GM12878 (cell line): ENCODE data around the gene ANKRD11. TPM values are rescaled to one million over a fixed set of nuclear protein-coding genes. Genes with fewer than 3 reads are reported as not detected.

ENCODE experiments used
- ATAC-seq: fragments of 200-7000 bp; cut with Tn5 transposase; 3 replicates; pipeline ENCODE4 v1.9.1; 2020; ENCODE audit warnings: mild to moderate bottlenecking, moderate library complexity
- BruUV-seq: library from RNA; stranded (reverse); fragments of 400-500 nt; replicated peaks from 2 replicates; lab custom pipeline; 2021; lab: Mats Ljungman, UMichigan
- CTCF ChIA-PET: fragments of 300-600 bp; sonication (Branson Sonifier 250); formaldehyde crosslinking; extraction: SDS; loops from one replicate; lab custom pipeline; 2021; ENCODE audit warnings: inconsistent platforms; lab: Yijun Ruan, JAX
- POLR2A ChIA-PET: fragments of 350-600 bp; formaldehyde crosslinking; extraction: SDS; loops from one replicate; lab custom pipeline; 2021; ENCODE audit warnings: inconsistent platforms; lab: Charles Lee
- RAD21 ChIA-PET: fragments of 300-600 bp; sonication (Branson Sonifier 250); formaldehyde crosslinking; loops from one replicate; lab custom pipeline; 2023; ENCODE audit warnings: antibody characterized with exemption; ENCODE audit not compliant: unreplicated experiment; lab: Charles Lee
- SMC1A ChIA-PET: fragments of 300-600 bp; sonication (Branson Sonifier 250); formaldehyde crosslinking; loops from one replicate; lab custom pipeline; 2023; ENCODE audit not compliant: unreplicated experiment, uncharacterized antibody; lab: Charles Lee
- DNase-seq: peaks from one replicate; pipeline ENCODE4 v3.0.0-alpha.2; 2011; ENCODE audit warnings: low read depth, low spot score
- FAIRE-seq: peaks from 3 replicates; lab custom pipeline; 2011; peaks lifted over from hg19 to GRCh38; lab: Jason Lieb, UNC
- H2AFZ ChIP-seq: 2 replicates; pipeline ENCODE4 v1.6.0; 2011; ENCODE audit warnings: low read depth, low read length, control low read depth; ENCODE audit not compliant: control insufficient read depth
- H3K27ac ChIP-seq: 2 replicates; pipeline ENCODE4 v1.5.1; 2011; ENCODE audit warnings: control low read depth; ENCODE audit not compliant: control insufficient read depth, insufficient read depth
- H3K27me3 ChIP-seq, 2 experiments: replicated peaks in 1 of 2; 2 replicates each; pipeline versions ENCODE4 v1.6.0 to v1.6.1; 2011; ENCODE audit warnings: low read length in 1 of 2; ENCODE audit not compliant: control insufficient read depth in 2 of 2, insufficient read depth in 2 of 2
- H3K36me3 ChIP-seq, 2 experiments: 2 replicates each; pipeline ENCODE4 v1.5.1; 2011; ENCODE audit warnings: low read length in 1 of 2; ENCODE audit not compliant: control insufficient read depth in 2 of 2, insufficient read depth in 2 of 2
- H3K4me1 ChIP-seq: 2 replicates; pipeline ENCODE4 v1.6.1; 2011; ENCODE audit warnings: mild to moderate bottlenecking, low read length, moderate library complexity, mixed read lengths; ENCODE audit not compliant: control insufficient read depth, insufficient read depth
- H3K4me2 ChIP-seq: 2 replicates; pipeline ENCODE4 v1.6.0; 2011; ENCODE audit warnings: control low read depth; ENCODE audit not compliant: control insufficient read depth, insufficient read depth
- H3K4me3 ChIP-seq: fragments of 200-600 bp; sonication (generic); 2 replicates; pipeline ENCODE4 v1.5.1; 2016
- H3K79me2 ChIP-seq: 2 replicates; pipeline ENCODE4 v1.6.0; 2011; ENCODE audit warnings: low read length; ENCODE audit not compliant: control insufficient read depth, insufficient read depth
- H3K9ac ChIP-seq: 2 replicates; pipeline ENCODE4 v1.8.0; 2011; ENCODE audit warnings: low read length, control low read depth, mixed read lengths; ENCODE audit not compliant: control insufficient read depth, insufficient read depth
- H3K9me3 ChIP-seq: replicated peaks from 3 replicates; pipeline ENCODE4 v1.5.1; 2011; ENCODE audit warnings: mild to moderate bottlenecking, low read length; ENCODE audit not compliant: control insufficient read depth, insufficient read depth
- H4K20me1 ChIP-seq: 2 replicates; pipeline ENCODE4 v1.6.0; 2011; ENCODE audit not compliant: control insufficient read depth, insufficient read depth
- BHLHE40 ChIP-seq, 2 experiments: fragments of 450-650 bp in 1 of 2; IDR thresholded peaks; 2 replicates each; pipeline ENCODE4 v1.6.1; 2011 to 2017; ENCODE audit warnings: low read depth in 2 of 2, borderline replicate concordance in 1 of 2, improper control_type of control experiment in 1 of 2, low read length in 1 of 2, mild to moderate bottlenecking in 1 of 2
- RUNX3 ChIP-seq: IDR thresholded peaks from 2 replicates; pipeline ENCODE4 v1.6.1; 2012; ENCODE audit warnings: low read length, inconsistent platforms
- SRF ChIP-seq, 2 experiments: IDR thresholded peaks; 2 replicates each; pipeline ENCODE4 v1.6.1; 2011; ENCODE audit warnings: low read depth in 2 of 2, low read length in 2 of 2, mild to moderate bottlenecking in 1 of 2, moderate library complexity in 1 of 2
- ZNF622 ChIP-seq: fragments of 450-650 bp; IDR thresholded peaks from 2 replicates; pipeline ENCODE4 v1.6.1; 2017; ENCODE audit warnings: mild to moderate bottlenecking, inconsistent platforms
- WGBS: methylation state at CpG from one replicate; pipeline ENCODE4 v1.1.6; 2016; ENCODE audit warnings: low lambda C conversion rate; ENCODE audit not compliant: insufficient replicate concordance, insufficient coverage; ENCODE audit errors: missing lambda C conversion rate; 5-methylcytosine and 5-hydroxymethylcytosine counted together
- in situ Hi-C: fragments of 300-500 bp; cut with MboI; formaldehyde crosslinking; loops from 9 replicates; pipeline ENCODE4 v1.14.3; 2018; ENCODE audit warnings: mixed read lengths
- intact Hi-C: fragments of 100-400 bp; cut with micrococcal nuclease; formaldehyde crosslinking; loops from one replicate; pipeline ENCODE4 v1.14.2; 2022; ENCODE audit not compliant: unreplicated experiment
- polyA plus RNA-seq, 11 experiments: library from polyadenylated mRNA; depleted of rRNA in 4 of 11; unstranded in 6 of 11; stranded (reverse) in 5 of 11; fragments of >200 nt; fragmentation: Nextera tagmentation in 4 of 11; fragmentation: Illumina TruSeq in 1 of 11; extraction: Ambion mirVana in 4 of 11; extraction: Trizol in 1 of 11; gene quantifications; 1 replicate in 1 of 11; 2 replicates in 10 of 11; pipeline versions ENCODE4 v1.2.1 to v1.2.3, GENCODE V29; 2011 to 2016; ENCODE audit warnings: inconsistent platforms in 2 of 11, missing spikeins in 2 of 11, low read depth in 1 of 11
- total RNA-seq, 4 experiments: library from RNA; depleted of rRNA in 3 of 4; stranded (reverse); fragments of >200 nt in 3 of 4; fragmentation: Illumina TruSeq in 1 of 4; extraction: Trizol in 1 of 4; gene quantifications; 2 replicates each; pipeline versions ENCODE4 v1.2.1 to v1.2.3, GENCODE V29; 2013 to 2021
- TF ChIP-seq, protein P1 (sequence below): fragments of 450-650 bp; IDR thresholded peaks from 2 replicates; pipeline ENCODE4 v1.6.1; 2018; ENCODE audit warnings: borderline replicate concordance, mild to moderate bottlenecking; ENCODE audit not compliant: partially characterized antibody
- TF ChIP-seq, protein P2 (sequence below): fragments of 450-650 bp; IDR thresholded peaks from 2 replicates; pipeline ENCODE4 v1.6.1; 2017; ENCODE audit warnings: low read depth, mild to moderate bottlenecking, moderate library complexity
- TF ChIP-seq, protein P3 (sequence below): IDR thresholded peaks from 2 replicates; pipeline ENCODE4 v1.6.1; 2012; ENCODE audit warnings: low read depth, low read length, improper control_type of control experiment
- TF ChIP-seq, protein P4 (sequence below): fragments of 450-650 bp; IDR thresholded peaks from 2 replicates; pipeline ENCODE4 v1.6.1; 2018; ENCODE audit warnings: mild to moderate bottlenecking, low read depth, moderate library complexity; ENCODE audit not compliant: partially characterized antibody

The ANKRD11 gene
- total and polyA plus RNA-seq, 10 of the 15 experiments (the other 5 are each of a cell fraction or from before 2014, with no cell fraction given): 5.1 to 103 (median 27.4) TPM

- RAD21 ChIA-PET: no interaction called here
- no peak for ATAC-seq
- TF ChIP-seq ZNF622: no peak
- TF ChIP-seq, protein P1, sequence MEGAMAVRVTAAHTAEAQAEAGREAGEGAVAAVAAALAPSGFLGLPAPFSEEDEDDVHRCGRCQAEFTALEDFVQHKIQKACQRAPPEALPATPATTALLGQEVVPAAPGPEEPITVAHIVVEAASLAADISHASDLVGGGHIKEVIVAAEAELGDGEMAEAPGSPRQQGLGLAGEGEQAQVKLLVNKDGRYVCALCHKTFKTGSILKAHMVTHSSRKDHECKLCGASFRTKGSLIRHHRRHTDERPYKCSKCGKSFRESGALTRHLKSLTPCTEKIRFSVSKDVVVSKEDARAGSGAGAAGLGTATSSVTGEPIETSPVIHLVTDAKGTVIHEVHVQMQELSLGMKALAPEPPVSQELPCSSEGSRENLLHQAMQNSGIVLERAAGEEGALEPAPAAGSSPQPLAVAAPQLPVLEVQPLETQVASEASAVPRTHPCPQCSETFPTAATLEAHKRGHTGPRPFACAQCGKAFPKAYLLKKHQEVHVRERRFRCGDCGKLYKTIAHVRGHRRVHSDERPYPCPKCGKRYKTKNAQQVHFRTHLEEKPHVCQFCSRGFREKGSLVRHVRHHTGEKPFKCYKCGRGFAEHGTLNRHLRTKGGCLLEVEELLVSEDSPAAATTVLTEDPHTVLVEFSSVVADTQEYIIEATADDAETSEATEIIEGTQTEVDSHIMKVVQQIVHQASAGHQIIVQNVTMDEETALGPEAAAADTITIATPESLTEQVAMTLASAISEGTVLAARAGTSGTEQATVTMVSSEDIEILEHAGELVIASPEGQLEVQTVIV: no peak
- TF ChIP-seq, protein P2, sequence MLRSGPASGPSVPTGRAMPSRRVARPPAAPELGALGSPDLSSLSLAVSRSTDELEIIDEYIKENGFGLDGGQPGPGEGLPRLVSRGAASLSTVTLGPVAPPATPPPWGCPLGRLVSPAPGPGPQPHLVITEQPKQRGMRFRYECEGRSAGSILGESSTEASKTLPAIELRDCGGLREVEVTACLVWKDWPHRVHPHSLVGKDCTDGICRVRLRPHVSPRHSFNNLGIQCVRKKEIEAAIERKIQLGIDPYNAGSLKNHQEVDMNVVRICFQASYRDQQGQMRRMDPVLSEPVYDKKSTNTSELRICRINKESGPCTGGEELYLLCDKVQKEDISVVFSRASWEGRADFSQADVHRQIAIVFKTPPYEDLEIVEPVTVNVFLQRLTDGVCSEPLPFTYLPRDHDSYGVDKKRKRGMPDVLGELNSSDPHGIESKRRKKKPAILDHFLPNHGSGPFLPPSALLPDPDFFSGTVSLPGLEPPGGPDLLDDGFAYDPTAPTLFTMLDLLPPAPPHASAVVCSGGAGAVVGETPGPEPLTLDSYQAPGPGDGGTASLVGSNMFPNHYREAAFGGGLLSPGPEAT: no peak
- TF ChIP-seq, protein P3, sequence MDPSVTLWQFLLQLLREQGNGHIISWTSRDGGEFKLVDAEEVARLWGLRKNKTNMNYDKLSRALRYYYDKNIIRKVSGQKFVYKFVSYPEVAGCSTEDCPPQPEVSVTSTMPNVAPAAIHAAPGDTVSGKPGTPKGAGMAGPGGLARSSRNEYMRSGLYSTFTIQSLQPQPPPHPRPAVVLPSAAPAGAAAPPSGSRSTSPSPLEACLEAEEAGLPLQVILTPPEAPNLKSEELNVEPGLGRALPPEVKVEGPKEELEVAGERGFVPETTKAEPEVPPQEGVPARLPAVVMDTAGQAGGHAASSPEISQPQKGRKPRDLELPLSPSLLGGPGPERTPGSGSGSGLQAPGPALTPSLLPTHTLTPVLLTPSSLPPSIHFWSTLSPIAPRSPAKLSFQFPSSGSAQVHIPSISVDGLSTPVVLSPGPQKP: no peak
- TF ChIP-seq, protein P4, sequence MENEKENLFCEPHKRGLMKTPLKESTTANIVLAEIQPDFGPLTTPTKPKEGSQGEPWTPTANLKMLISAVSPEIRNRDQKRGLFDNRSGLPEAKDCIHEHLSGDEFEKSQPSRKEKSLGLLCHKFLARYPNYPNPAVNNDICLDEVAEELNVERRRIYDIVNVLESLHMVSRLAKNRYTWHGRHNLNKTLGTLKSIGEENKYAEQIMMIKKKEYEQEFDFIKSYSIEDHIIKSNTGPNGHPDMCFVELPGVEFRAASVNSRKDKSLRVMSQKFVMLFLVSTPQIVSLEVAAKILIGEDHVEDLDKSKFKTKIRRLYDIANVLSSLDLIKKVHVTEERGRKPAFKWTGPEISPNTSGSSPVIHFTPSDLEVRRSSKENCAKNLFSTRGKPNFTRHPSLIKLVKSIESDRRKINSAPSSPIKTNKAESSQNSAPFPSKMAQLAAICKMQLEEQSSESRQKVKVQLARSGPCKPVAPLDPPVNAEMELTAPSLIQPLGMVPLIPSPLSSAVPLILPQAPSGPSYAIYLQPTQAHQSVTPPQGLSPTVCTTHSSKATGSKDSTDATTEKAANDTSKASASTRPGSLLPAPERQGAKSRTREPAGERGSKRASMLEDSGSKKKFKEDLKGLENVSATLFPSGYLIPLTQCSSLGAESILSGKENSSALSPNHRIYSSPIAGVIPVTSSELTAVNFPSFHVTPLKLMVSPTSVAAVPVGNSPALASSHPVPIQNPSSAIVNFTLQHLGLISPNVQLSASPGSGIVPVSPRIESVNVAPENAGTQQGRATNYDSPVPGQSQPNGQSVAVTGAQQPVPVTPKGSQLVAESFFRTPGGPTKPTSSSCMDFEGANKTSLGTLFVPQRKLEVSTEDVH: no peak
- no peak for TF ChIP-seq SRF (IDR thresholded peaks at IDR 0.05; ENCODE audit: low read depth in 2 of 2, low read length in 2 of 2)
- no peak for TF ChIP-seq RUNX3
- no peak for TF ChIP-seq BHLHE40 (IDR thresholded peaks at IDR 0.05; ENCODE audit: borderline replicate concordance in 1 of 2, low read depth in 2 of 2, low read length in 1 of 2)
- Histone ChIP-seq H4K20me1 (no peaks in the 10 kb centered on the region), H3K4me2 (no peak overlapping the region), H3K9me3 (no peaks in the 10 kb centered on the region; the same call in 2 of the 3 replicates), H3K27ac (no peak overlapping the region), H3K27me3 (no peaks in the 10 kb centered on the region; a peak in 2 of 4 replicates), H3K79me2 (no peaks in the 10 kb centered on the region), H2AFZ (no peak overlapping the region), H3K36me3 (no peaks in the 10 kb centered on the region), H3K4me1 (no peaks in the 10 kb centered on the region), H3K4me3 (no peak overlapping the region), H3K9ac (no peak overlapping the region)
- FAIRE-seq: no peak
- in situ Hi-C loops: no loop called here
- no peak for DNase-seq
- POLR2A ChIA-PET: no interaction called here
- BruUV-seq: no TSS peak
- 82% methylated on average over 18 of the region's 18 CpGs for WGBS
- CTCF ChIA-PET: no interaction called here
- intact Hi-C loops: no loop called here
- SMC1A ChIA-PET: no interaction called here
Observed at GRCh38 chr16:89257757-89258465, 232.4 kb downstream of the ANKRD11 start.
